Stimulated activated CD4-positive, alpha-beta T cell treated with anti-CD3 and anti-CD28 coated beads, Interleukin-2, amount 100 ng/mL, for 48 hours (primary cell): Measurements from ENCODE around the gene ADAMTSL2.

Experiments
- DNase-seq, 2 donors: peaks; one replicate each; pipeline ENCODE4 v3.0.0-alpha.2; 2020

Gene ADAMTSL2

GRCh38 chr9:133534346-133535291 lies at the start of gene ADAMTSL2:
Gene ADAMTSL2, plus strand, starts transcription at chr9:133534704. Its CDS starts 2,009 bp downstream, at chr9:133536713.
- DNase-seq: no peak

DNA sequence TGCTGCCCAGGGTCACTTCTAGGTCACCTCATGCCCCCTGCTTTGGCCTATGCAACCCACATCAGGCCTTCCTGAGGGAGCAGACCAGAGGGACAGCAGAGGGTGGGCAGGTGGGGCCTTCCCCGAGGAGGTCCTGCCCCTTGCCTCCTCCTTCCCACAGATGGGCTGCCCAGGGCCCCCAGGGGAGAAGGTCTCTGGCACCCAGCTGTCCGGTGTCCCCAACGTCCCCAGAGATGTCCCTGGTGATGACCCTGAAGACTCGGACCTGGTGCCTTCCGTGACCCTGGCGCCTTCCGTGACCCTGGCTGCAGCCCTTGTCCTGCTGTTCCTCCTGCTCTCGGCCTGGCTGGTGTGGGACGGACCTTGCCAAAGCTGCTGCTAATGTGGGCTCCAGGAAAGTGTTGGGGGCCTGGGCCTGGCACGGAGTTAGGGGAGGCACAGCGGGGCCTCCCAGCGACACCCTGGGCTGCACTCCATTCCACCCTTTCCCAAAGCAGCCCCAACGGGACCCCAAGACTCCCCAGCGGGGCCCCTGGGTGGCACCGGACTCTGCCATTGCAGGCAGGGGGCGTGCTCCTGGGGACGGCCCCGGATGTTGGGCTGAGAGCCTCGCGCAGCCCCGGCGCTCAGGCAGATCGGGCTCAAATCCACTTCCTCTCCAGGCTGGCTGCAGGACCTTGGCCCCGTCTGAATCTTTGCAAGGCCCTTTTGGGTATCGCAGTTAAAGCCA lies 48.8 kb upstream of the ADAMTSL2 start:
- no peak for DNase-seq

GRCh38 chr9:133487331-133487725 lies 47.2 kb upstream of the ADAMTSL2 start:
- DNase-seq: no peak

- no peak for DNase-seq
Measured at GRCh38 chr9:133488686-133489252, 45.7 kb upstream of the ADAMTSL2 start.

- no peak for DNase-seq
Measured at GRCh38 chr9:133489253-133490190, 45.0 kb upstream of the ADAMTSL2 start.

DNA sequence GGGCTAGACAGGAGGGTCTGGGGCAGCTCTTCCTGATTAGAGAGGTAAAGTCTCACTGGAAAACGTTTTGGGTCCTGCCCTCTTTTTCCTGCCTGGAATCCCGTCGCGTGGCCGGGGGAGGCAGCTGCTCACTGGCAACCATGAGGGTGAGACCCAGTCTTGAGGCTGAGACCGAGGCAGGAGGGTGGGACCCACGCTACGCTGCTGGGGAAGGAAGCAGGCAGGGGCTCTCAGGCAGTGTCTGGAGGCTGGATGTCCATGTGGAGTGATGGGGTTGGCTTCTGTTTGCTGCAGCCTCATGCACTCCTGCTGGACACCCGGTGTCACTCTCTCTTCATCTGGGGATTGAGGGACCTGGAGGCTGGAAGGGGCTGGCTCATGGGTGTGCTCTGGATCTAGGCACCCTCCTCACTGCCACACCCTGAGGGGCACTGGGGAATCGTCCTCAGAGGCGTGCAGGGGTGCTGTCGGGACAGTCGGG lies 44.3 kb upstream of the ADAMTSL2 start:
- no peak for DNase-seq

DNA sequence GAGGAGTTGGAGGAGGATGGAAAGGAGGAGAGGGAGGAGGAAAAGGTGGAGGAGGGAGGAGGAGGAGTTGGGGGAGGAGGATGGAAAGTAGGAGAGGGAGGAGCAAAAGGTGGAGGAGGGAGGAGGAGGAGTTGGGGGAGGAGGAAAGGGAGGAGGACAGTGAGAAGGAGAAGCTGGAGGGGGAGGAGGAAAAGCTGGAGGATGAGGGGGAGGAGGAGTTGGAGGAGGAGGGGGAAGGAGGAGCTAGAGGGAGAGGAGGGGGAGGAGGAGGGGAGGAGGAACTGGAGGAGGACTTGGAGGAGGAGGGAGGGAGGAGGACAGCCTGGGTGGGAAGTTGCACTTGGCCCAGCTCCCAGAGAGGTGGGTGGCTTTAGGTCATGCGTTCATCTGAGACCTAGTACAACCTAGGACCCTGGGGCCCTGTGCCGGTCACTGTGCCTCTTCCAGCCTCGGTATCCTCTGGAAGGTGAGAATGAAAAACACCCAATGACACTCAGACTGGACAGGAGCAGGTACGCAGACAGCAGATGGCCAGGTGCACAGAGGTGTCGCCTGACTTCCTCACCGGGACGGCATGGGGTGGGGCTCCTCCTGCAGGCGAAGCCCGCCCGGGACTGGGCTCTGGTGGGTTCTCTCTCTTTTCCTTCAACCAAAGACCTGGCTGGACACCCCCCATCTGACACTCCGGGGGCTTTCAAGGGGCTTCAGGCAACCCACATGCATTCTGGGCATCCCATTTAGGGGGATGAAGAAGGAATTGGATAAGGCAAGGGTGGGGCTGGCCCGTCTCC lies 43.4 kb upstream of the ADAMTSL2 start:
- DNase-seq: no peak

DNA sequence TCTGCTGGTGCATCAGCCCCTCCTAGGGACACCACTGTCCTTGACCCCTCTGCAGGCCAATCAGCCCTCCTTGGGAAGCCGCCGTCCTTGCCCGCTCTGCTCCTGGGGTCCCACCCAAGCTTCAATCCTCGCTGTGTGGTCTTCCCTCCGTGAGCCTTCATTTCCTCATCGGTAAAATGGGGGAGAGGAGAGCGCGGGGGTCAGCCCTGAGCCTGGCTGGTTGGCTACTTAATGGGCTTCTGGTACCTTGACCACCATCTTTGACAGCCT lies 42.9 kb upstream of the ADAMTSL2 start:
- DNase-seq: no peak

DNA sequence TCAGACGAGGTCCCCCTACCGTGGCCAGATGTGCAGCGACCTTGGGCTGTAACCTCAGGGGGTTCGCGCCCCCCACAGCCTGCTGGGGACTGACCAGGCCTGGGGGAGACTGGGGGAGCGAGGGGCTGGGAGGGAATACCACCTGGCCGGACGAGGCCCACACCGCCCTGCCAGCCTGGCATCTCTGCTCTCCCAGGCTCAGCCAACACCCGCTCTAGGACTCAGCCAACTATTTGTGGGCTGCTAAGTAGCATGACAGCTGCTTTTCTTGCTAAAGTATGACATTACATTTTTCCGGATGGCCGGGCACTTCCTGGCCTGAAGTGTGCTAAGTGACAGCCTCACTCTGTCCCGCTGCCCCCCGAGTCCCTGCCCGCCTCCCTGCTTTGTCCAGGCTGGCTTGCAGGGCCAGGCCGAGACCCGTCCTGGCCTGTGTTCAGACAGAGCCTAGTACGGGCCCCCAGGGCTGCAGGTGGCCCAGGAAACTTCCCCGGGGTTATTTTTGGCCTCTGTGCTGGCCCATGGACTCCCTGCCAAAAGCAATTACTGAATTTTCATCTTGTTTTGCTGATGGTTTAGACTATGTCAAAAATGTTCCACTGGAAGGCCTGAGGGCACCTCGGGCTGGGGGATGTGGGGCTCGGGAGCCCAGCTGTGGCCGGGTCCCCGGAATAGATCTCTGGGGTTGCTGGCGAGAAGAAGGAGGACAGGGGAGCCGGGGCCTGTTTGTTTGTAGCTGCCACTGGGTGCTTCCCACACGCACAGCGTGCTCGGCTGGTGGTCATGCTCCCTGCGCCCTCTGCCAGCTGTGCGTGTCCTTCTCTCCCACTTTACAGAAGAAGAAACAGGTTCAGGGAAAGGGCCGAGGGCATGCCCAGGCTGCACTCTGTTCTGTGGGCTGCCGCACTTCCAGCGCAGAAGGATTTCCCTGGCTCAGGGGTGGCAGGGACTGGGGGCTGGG lies 42.2 kb upstream of the ADAMTSL2 start:
- DNase-seq: no peak

DNA sequence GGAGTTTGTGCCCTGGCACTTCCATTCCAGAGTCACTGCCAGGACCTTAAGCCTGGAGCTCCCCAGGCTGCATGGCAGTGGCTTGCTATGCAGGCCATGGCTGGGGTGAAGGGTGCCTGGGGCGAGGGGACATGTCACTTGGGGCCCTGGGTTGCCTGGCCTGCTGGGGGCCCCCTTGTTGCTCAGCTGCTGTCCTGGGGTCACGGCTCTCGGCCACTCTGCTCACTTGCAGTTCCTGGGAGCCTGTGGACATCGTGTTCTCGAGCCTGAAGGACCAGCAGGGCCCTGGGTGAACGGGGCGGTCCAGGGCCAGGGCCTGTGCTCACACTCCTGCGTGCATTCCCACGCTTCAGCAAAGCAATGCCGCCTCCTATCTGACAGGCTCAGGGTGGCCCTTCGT lies 41.1 kb upstream of the ADAMTSL2 start:
- DNase-seq: no peak

DNA sequence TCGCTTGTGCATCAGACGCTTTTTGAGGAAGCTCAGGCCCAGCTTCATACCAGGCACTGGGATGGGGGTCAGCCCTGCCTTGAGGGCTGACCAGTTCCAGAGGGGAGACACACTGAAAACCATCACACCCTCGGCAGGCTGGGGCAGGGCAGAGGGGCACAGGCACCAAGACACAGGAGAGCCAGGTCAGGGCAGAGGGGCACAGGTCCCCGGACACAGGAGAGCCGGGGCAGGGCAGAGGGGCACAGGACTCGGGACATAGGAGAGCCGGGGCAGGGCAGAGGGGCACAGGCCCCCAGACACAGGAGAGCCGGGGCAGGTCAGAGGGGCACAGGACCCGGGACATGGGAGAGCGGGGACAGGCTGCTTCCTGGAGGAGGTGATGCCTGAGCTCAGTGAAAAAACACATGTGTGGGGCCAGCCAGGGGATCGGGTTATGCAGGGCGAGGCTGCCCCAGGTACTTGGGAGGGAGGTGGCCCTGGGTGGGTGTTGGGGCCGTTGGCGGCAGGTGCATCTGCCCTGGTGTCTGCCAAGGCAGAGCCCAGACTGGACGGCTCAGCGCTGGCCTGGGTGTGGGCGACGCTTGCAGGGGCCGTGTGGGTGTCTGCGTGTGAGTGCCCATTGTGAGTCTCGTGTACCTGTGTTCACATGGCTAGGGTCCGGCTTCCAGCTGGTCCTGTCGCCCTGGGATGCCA lies 40.5 kb upstream of the ADAMTSL2 start:
- no peak for DNase-seq

DNA sequence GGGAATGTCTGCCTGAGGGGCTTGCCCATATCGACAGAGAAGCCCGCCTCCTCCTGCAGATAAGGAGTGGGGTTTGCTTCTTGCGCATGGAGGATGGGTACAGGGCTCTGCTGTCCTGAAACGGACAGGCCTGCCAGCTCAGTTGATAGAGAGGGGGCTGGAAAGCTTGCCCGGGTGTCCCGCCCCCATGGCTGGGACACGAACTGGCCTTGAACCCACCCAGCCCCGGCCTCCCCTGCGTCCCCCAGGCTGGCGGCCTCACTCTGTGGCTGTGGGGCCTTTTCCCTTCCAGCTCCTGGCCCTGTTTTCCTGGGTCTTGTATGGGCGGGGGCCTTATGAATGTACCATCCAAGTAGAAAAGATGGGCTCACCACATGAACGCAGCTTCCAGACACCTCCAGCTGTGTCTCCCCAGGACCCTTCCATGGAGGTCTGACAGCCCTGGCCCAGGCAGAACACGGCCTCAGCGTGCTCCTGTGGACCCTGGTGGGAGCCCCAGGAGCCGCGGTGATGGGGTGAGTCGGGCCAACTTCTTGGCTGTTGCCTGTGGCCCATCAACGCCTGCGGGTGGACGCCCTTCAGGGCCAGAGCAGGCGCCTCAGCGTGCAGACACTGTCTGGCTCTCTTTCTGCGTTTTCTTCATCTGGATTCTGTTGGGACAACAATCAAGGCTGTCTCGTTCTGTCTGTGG lies 39.7 kb upstream of the ADAMTSL2 start:
- no peak for DNase-seq

GRCh38 chr9:133495327-133496293 lies 38.9 kb upstream of the ADAMTSL2 start:
- DNase-seq: no peak

- DNase-seq: no peak
Measured at GRCh38 chr9:133496861-133497842, 37.4 kb upstream of the ADAMTSL2 start.

DNA sequence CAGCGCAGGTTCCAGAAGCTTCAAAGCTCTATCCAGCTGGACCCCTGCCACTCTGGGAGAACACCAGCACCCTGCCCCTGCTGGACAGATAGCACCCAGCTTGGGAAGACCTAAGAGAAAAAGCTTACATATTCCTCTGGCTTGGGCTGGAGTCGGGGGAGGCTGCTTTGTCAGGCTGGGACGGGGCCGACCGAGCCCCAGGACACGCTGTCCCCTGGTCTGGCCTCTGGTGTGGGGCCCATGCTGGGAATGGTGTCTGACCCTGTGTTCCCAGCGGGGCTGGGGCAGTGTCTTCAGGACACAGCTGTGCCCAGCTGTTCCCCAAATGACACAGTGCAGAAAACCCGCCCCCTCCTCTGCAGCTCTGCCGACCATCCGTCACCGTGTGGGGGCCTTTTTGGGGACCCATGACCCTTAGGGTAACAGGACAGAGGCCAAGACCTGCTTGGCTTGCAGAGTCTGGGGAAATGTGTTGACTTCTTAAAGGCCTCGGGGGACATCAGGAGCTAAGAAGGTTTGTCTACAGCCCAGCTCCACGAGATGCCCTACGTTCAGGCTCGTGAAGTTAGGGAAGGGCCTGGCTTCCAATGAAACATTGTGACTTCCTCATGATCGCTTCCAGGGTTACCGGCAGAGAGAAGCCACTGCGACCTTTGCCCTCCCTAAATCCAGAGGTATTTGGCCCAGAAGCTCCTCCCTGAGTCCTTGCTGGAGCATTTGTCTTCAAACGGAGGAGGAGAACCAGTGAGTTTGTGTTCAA lies 35.2 kb upstream of the ADAMTSL2 start:
- no peak for DNase-seq

DNA sequence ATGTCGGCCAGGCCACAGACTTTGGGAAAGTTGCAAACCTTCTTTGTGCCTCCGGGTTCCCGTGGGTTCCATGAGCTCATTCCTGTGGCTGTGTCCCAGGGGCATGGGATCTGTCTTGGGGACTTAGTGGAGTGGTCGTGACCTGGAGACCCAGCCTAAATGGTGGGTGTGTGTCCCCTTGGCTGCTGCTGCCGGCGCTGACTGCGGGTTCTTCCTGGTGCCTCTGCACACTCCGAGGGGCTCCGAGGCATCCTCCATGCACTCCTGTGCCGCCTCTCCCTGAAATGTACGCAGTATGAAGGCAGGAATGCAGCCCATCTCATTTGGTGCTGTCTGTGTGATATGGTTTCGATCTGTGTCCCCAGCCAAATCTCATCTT lies 34.6 kb upstream of the ADAMTSL2 start:
- no peak for DNase-seq
